GM12864 (cell line): ENCODE results near the gene DUSP22.

Source experiments
- DNase-seq: peaks from one replicate; pipeline ENCODE4 v3.0.0-alpha.2; 2011; ENCODE audit warnings: low read depth
- H3K4me3 ChIP-seq: 2 replicates; pipeline ENCODE4 v1.5.1; 2011; ENCODE audit warnings: mild to moderate bottlenecking, low read depth, low read length, control low read depth
- CTCF ChIP-seq: IDR thresholded peaks from 2 replicates; pipeline ENCODE4 v1.5.1; 2011; ENCODE audit warnings: low read depth, mild to moderate bottlenecking, moderate library complexity, low read length, control low read depth, inconsistent platforms; ENCODE audit errors: missing control alignments

DUSP22 gene

GRCh38 chr6:390914-391558 lies 98.7 kb downstream of the DUSP22 start:
- peak; percentile 9 for TF ChIP-seq CTCF
- peak overlapping the region; percentile 89 for H3K4me3 ChIP-seq
- no peak for DNase-seq

- peak within 1 kb of the TSS; percentile 89 for H3K4me3 ChIP-seq
- no peak for DNase-seq
- no peak for TF ChIP-seq CTCF
These were observed 99.5 kb downstream of the DUSP22 start, which contains the start of gene IRF4 for GRCh38 chr6:391559-392440. TSS of gene IRF4 (plus strand) at chr6:391752. CDS start at chr6:393153, 1,401 bp downstream.

GRCh38 chr6:392441-393390 lies 100.4 kb downstream of the DUSP22 start:
- TF ChIP-seq CTCF, result no peak
- DNase-seq, result no peak
- peak overlapping the region; percentile 89 for H3K4me3 ChIP-seq

GRCh38 chr6:393391-394221 lies 101.3 kb downstream of the DUSP22 start:
- no peak for TF ChIP-seq CTCF
- H3K4me3 ChIP-seq, result peak overlapping the region; percentile 89
- no peak for DNase-seq

- no peak for TF ChIP-seq CTCF
- peak overlapping the region; percentile 89 for H3K4me3 ChIP-seq
- no peak for DNase-seq
These were observed 102.5 kb downstream of the DUSP22 start for GRCh38 chr6:394641-395289.
